ENCODE measurements around the gene SMIM17. TPM values are rescaled to one million over a fixed set of nuclear protein-coding genes. Genes with fewer than 3 reads are reported as not detected.
"Not testable (repeated sequence)": the region's sequence is repeated elsewhere in the genome, so short reads cannot be mapped to it uniquely, and the experiment has no call there.

The SMIM17 gene
- total RNA-seq, 1 donor from 2014 or later = not detected

DNA sequence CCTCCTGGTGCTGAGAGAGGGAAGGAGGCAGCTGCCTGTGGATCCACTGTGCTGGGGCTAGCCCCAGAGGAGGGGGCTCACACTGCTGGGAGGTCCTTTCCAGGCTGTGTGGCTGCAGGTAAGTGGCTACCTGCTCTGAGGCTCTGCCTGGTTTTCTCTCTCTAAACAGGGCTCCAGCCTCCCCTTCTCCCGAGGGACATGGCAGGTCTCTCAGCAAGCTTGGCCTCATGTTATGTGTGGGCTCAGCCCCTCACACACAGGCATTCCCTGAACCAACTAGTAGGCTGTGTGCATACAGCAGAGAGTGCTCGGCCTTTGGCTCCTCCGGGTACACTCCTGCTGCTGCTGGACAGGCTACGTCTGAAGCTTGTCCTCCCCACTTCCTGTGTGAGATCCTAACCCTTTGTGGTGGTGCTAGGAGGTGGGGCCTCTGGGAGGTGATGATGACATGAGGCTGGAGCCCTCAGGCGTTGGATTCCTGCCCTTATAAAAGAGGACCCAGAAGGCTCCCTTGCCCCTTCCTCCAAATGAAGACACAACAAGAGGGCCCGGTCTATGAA, 24.4 kb downstream of the SMIM17 start:
- DNase-seq = no peak
- TF ChIP-seq, protein P1, sequence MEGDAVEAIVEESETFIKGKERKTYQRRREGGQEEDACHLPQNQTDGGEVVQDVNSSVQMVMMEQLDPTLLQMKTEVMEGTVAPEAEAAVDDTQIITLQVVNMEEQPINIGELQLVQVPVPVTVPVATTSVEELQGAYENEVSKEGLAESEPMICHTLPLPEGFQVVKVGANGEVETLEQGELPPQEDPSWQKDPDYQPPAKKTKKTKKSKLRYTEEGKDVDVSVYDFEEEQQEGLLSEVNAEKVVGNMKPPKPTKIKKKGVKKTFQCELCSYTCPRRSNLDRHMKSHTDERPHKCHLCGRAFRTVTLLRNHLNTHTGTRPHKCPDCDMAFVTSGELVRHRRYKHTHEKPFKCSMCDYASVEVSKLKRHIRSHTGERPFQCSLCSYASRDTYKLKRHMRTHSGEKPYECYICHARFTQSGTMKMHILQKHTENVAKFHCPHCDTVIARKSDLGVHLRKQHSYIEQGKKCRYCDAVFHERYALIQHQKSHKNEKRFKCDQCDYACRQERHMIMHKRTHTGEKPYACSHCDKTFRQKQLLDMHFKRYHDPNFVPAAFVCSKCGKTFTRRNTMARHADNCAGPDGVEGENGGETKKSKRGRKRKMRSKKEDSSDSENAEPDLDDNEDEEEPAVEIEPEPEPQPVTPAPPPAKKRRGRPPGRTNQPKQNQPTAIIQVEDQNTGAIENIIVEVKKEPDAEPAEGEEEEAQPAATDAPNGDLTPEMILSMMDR (IDR thresholded peaks at IDR 0.05; ENCODE audit: borderline replicate concordance) = no peak
- H3K27me3 ChIP-seq (ENCODE audit: low read depth) = no peaks in the 10 kb centered on the region
- H3K4me1 ChIP-seq = peaks cover 22% of the 10 kb centered on the region
- no peak overlapping the region for H3K4me3 ChIP-seq
- intact Hi-C loops (cut with micrococcal nuclease) = no loop called here
- H3K27ac ChIP-seq (replicated peaks) = no peak overlapping the region
- H3K9me3 ChIP-seq (replicated peaks) = peaks cover 8% of the 10 kb centered on the region
- H3K36me3 ChIP-seq = peaks cover 29% of the 10 kb centered on the region

DNA sequence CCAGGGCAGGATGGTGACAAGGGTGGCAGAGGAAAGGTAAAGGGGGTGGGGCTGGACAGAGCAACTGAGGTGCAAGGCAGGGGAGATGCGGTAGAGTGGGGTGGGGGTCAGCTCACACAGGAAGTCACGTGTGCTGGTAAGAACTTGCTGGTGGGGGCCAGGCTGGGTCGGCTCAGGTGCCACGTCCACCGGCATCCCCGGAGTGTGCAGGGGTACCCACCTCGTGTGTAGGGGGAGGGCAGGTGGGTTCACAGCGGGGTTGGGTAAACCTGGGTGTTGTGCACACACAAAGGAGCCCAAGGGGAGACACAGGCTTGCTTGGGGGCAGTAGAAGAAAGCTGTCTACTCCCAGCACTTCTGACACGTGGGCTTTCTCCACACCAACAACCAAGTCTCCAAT, 25.7 kb downstream of the SMIM17 start:
- no peaks in the 10 kb centered on the region for H3K27me3 ChIP-seq (ENCODE audit: low read depth)
- H3K4me3 ChIP-seq = no peak overlapping the region
- H3K9me3 ChIP-seq (replicated peaks) = peaks cover 8% of the 10 kb centered on the region
- intact Hi-C loops (cut with micrococcal nuclease) = no loop called here
- DNase-seq = no peak
- H3K4me1 ChIP-seq = peaks cover 25% of the 10 kb centered on the region
- TF ChIP-seq, protein P1 (IDR thresholded peaks at IDR 0.05; ENCODE audit: borderline replicate concordance) = no peak
- peaks cover 16% of the 10 kb centered on the region for H3K36me3 ChIP-seq
- H3K27ac ChIP-seq (replicated peaks) = no peak overlapping the region

DNA sequence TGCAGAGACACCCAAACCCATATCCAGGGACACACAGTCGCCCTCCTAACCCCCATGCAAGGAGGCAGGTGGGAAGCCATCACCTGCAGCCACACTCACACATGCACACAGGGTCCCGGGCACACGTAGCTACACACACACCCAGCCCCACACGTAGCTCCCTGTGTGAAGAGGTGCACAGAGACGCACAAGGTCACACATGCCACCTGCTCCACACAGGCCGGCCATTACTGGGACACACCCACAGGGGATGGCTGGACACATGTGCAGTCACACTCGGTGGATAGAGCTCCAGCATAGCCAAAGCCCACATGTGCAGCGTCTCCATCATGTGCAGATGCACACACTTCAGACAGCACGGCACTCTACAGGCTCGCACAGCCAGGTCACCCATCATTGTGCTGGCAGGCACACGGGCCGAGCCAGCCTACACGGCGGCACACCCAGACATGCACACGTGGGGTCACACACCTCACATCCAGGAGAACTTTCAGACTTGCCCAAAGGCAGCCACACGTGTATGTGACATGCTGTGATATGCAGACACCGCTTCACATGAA, 27.5 kb downstream of the SMIM17 start:
- H3K27me3 ChIP-seq (ENCODE audit: low read depth) = no peaks in the 10 kb centered on the region
- intact Hi-C loops (cut with micrococcal nuclease) = no loop called here
- H3K4me1 ChIP-seq = peaks cover 25% of the 10 kb centered on the region
- no peaks in the 10 kb centered on the region for H3K9me3 ChIP-seq (replicated peaks)
- no peak for DNase-seq
- TF ChIP-seq, protein P1 (IDR thresholded peaks at IDR 0.05; ENCODE audit: borderline replicate concordance) = no peak
- H3K27ac ChIP-seq (replicated peaks) = no peak overlapping the region
- peak overlapping the region; percentile 89 for H3K4me3 ChIP-seq
- peaks cover 2% of the 10 kb centered on the region for H3K36me3 ChIP-seq

DNA sequence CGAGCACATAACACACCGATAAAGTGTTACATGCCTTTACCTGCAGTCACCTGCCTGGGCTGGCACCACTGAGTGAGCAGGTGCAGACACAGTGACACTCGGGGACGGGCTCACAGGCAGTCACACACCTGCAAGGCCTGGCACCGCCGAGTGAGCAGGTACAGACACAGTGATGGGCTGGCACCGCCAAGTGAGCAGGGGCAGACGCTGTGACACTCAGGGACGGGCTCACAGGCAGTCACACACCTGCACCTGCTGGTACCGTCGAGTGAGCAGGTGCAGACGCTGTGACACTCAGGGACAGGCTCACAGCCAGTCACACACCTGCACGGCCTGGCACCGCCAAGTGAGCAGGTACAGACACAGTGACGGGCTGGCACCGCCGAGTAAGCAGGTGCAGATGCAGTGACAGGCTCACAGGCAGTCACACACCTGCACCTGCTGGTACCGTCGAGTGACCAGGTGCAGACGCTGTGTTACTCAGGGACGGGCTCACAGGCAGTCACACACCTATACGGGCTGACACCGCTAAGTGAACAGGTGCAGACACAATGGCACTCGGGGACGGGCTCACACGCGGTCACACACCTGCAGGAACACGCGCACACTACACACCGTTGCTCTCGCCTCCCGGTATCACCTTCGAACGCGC, 28.1 kb downstream of the SMIM17 start:
- Histone ChIP-seq H3K9me3 (replicated peaks) (no peaks in the 10 kb centered on the region), H3K36me3 (peaks cover 2% of the 10 kb centered on the region), H3K4me3 (peak overlapping the region; percentile 89), H3K4me1 (peaks cover 25% of the 10 kb centered on the region), H3K27ac (replicated peaks) (peak overlapping the region; percentile 77), H3K27me3 (ENCODE audit: low read depth) (no peaks in the 10 kb centered on the region)
- TF ChIP-seq, protein P1 (IDR thresholded peaks at IDR 0.05; ENCODE audit: borderline replicate concordance) = no peak
- no peak for DNase-seq
- intact Hi-C loops (cut with micrococcal nuclease) = no loop called here

DNA sequence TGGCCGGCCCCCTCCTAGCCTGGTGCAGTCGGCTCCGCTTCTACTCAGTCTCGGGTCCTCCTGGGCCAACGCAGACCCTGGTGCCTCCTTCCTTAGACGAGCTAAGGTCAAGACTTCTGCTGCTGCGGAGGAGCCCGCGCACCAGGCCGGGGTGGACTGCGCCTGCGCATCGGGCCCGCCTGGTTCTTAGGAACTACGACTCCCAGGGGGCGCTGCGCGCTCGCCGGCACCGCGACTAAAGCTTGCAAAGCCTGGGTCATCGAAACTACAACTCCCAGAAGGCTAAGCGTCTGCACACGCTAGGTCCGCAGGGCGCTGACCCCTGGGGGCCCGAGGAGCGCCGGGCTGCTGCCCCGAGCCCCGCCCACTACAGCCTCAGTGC, 28.6 kb downstream of the SMIM17 start, which contains the start of gene ZNF835:
TSS of gene ZNF835 (minus strand) at position 145 of the 382 bp plus-strand sequence. CDS start 6,559 bp downstream, outside the sequence.
- Histone ChIP-seq H3K4me1 (peaks cover 25% of the 10 kb centered on the region), H3K9me3 (replicated peaks) (no peaks in the 10 kb centered on the region), H3K27me3 (ENCODE audit: low read depth) (no peaks in the 10 kb centered on the region), H3K27ac (replicated peaks) (peak within 1 kb of the TSS; percentile 77), H3K4me3 (peak within 1 kb of the TSS; percentile 89), H3K36me3 (peaks cover 2% of the 10 kb centered on the region)
- peak; percentile 97 for DNase-seq
- TF ChIP-seq, protein P1 (IDR thresholded peaks at IDR 0.05; ENCODE audit: borderline replicate concordance) = peak; percentile 36
- intact Hi-C loops (cut with micrococcal nuclease) = no loop called here

DNA sequence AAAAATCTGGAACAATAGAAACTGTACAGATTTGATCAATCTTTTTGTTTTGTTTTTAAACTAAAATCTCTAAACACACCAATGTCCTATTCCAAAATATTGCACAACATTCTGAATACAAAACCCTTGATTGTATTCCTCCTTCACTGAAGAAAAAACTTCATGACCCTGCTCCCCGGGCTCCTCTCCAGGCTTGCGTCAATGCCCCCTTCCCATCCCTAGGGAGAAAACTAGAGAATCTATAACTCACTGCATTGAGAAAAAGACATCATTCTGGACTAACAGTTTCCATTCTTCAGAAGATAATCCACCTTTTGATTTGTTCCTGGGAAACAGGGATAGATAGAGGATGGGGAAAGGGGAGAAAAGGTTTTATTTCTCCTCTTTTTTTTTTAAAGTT, 29.7 kb downstream of the SMIM17 start:
- peak; percentile 50 for DNase-seq
- intact Hi-C loops (cut with micrococcal nuclease); H3K4me3 ChIP-seq; H3K36me3 ChIP-seq; H3K9me3 ChIP-seq (replicated peaks); H3K27me3 ChIP-seq (ENCODE audit: low read depth): not testable (repeated sequence)
- Histone ChIP-seq H3K4me1 (peaks cover 25% of the 10 kb centered on the region), H3K27ac (replicated peaks) (peak overlapping the region; percentile 77)
